ENCODE results near the gene FER.

The FER gene

DNA sequence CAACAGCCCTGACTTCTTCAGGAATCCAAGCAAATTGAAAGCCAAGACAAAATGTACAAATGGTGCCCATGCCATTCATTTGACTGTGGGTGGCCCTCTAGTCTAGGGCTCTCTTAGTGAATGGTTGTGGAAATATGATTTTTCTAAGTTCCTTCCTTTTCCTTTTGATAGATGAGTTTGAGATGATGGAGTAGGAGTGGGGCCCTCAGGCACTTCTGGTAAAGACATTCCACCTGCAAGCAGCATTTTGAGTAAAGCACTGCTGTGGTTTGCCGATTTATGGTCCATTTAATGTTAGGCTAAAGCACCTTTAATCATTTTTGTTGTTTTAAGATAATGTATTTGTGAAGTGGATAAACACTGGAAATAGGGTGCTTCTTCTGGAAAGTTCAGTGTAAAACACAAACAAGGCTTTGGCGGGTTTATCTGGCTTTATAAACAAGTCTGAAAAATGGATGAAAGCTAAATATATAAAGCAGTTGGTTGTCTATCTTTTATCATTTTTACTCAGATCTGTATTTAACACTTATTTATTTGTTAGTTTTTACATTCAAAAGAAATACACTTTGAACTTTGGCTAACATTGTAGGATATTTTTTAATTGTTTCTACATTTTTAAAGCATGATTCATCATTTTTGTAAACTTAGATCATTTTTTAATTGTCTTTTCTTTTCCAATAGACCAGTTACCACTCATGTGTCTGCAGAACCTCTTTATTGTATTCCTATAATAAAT is 448.6 kb downstream of the FER start:
- DNase-seq = no peak

DNA sequence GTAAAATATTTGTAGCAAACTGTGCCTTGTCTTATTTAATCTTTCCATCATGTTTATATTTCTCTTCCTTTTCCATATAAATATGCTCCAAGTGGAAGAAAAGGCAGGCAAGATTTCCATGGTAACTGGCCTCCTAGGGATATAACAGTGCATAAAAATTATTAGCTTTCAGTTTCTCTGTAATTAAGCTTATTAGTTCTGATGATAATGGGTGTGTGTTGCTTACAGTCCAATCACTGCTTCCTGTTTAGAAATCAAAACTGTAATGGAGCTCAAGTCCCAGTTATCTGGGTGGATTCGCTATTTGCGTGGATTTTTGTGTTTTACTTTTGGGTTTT is 449.1 kb downstream of the FER start:
- no peak for DNase-seq

DNA sequence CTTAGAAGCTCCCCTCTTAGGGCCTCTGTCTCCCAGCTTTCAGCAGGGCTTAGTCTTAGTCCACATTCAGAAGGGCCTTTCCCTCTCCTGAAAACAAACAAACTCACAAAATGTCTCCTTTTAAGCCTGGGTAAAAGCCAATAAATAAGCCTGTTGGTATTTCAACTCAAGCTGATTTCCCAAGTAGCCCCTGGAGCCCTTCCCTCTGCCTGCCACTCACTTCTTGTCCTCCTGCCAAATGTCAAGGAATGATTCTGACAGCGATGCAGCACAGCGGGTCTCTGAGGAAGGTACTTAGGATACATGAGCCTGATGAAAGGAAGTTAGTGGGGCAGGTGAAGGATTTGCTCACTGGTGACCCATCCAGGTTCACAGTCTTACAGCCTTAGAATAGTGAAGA is 451.6 kb downstream of the FER start:
- no peak for DNase-seq

DNA sequence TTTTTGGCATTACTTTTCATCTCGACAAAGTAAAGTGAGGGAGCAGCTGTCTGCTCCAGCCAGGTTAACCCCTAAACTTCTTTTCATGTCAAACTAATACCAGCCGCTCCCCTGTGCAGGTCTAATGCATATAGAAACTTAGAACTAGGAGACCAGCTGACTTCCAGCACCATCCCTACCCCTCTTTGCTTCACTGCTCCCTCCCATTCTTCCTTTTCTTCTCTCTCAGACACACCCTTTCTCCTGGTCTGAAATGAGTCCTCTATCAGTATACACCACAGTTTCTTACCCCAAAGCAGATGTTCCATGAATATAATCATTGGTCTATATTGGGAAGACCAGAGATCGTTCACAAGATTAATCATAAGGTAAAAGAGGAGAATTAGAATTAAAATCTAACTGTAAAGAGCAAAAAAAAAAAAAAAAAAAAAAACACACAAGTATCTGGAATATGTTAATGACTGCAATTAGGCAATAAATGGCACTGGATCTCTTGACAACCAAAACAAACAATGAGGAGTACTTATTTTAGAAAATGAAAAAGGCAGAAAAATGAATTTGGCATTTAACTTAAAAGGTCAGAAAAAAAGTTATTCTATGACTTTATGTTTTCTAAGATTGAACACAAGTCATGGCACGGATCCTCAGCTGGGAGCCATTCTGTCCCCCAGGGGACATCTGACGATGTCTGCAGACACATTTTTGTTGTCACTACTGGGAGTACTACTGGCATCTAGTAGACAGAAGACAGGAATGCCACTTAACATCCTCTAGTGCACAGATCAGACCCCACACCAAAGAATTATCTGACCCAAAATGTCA is 452.3 kb downstream of the FER start:
- no peak for DNase-seq

DNA sequence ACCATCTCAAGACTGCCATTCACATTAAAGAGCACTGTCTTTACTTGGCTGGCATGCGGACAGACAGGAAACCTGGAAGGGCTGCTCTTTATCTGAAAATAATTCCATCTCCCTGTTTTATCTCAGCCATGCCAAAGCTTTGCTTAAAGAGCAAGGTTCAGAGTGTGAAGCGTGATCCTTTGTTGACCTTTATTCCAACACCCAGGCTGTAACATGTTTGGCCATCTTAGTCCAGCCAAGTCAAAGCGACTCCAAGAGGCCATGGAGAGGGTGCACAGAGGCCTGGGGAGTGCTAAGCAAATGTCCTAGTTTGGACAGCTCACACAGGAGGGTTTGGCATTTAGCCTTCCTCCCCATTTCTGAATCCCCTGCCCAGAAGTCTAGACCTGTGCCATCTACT is 467.3 kb downstream of the FER start:
- DNase-seq = no peak

DNA sequence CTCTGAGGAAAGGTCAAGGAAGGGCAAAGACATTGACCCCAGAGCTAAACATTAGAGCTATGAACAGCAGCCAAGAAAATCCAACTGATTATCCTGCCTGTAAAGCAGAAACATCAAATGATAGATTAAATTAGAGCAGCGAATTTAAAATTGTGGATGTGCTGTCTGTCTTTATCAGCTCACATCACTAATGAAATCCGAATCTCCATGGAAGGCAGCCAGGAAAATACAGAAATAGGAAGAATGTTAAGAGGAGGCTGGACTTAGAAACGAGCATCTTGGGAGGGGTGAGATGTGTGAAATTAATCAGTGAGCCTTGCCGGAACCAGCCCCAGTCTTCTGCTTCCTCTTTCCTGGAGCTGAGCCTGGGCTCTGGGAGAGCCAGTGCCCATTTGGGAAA is 471.1 kb downstream of the FER start:
- no peak for DNase-seq

DNA sequence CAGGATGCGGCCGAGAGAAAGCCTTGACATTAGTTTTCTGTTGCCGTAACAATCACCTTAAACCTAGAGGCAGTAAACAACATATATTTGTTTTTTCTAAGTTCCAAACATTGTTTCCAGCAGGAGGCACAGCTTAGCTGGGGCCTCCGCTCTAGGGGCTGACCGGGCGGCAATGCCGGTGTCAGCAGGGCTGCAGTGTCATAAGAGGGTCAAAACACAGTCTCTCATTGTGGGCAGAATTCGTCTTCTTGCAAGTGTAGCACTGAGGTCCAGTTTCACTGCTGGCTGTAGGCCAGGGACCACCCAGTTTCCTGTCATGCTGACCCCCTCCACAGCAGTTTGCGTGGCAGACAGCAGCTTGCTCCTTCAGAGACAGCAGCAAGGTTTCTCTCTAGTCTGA is 475.8 kb downstream of the FER start:
- no peak for DNase-seq

DNA sequence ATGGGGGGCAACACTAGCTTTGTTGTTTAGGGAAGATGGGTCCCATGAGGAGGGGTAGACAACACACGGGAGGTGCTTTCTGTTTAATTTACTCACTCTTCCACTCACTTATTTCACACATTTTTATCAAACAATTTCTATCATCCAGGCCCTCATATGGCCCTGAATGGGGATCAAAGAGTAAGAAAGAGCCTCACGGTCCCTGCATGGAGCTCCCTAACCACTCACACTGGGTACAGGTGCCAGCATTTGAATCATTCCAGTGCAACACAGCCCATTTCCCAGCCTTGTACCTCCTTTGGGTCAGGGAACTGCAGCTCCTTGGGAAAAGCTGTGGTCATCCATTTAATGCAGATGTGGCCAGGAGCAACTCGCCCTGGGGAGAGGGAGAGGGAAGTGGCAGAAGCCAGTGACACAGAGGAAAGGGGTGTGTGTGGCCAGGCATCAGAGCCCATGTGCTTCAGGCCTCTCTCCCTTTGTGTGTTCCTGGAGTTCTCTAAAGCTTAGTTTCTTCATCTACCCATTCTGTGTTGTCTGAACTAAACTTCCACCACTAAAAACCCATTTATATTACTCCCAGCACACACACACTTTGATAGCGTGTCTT is 476.7 kb downstream of the FER start:
- DNase-seq = no peak

DNA sequence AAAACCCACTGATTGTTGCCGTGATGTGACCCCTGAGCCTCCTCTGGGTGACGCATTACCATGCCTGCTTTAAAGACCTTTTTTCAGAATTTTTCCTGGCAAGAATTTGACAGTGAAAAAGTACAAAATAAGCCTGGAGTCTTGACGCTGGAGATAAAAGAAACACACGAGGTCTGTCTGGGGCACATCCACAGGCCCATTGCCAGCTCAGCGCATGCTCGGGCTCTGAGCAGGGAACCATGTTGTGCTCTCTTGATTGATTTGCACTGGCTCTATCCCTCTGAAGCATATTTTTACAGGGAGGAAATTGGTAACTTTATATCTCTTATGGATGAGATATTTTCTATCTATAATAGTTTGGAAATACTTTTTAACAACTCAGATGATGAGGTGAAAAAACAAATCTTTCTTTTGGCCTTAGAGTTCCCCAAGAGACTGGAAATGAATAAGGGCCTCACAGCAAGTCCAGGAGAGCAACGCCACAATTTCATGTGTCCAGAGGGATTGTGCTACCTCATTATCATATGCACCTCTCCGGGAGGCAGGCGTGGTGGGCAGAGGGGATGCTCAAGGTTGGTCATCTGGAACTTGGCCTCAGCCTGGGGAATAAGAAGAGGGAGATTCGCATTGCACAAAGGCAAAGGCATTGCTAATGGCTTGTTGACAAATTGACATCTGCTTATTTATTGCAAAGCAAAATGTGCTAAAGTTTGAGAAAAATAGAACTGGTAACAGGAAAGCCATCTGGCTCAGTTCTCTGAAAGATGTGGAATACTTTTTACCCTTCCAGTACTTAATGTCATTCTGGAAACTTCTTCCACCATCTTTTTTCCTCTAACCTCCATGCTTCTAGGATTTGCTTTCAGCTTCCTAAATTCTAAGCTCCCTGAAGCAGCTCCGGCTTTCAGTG is 478.3 kb downstream of the FER start:
- no peak for DNase-seq

DNA sequence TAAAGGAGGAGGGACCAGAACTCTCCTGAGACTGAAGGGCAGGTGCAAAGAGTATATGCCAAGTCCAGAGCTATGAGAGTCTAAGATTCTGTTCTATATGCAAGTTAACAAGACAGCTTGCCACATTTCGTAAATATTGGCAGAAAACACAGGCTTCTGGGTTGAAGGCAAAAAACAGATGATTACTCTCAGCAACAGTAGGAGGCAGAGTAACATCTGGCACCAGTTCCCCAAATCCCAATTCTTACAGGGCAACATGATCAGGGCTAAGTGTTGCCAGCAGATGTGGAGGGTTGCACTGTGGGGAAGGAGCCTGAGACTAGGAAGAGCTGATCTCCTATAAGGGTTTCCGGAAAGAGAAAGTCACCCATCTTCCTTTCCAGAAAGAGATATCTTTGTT is 482.7 kb downstream of the FER start:
- DNase-seq = no peak

DNA sequence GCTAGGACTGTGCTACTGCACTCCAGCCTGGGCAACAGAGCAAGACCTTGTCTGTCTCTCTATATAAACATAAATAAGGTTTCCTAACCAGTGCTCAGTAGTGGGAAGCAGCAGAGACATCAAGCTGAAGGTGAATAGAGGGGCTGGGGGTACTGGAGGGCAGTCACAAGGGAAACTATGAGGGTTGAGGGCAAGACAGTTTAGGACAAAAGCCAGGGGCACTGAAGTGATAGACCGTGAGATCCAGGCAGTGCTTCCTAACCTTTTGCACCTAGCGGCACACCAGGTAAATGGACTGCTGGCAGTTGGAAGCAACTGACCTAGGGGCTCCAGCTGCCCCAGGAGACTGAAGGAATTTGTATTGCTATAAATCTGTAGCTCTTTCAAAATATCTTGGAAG is 483.6 kb downstream of the FER start:
- no peak for DNase-seq

DNA sequence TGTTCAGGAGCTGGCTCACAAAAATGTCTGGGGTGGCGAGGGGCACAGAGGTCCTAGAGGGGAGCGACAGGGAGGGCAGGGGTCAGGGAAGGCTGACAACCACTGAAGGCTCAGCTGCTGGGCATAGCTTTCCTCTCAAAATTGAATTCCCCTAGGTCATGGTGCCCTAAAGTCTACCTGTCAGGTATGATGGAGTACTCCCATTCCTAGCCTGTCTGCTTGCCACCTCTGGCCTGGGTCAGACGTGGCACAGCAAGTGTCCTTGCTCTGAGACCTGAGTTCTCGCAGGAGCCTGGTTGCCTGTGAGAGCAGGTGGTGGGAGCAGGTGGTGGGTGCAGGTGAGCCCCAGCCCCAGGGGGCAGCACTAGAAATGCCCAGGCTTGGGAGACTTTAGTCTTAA is 486.7 kb downstream of the FER start:
- no peak for DNase-seq

DNA sequence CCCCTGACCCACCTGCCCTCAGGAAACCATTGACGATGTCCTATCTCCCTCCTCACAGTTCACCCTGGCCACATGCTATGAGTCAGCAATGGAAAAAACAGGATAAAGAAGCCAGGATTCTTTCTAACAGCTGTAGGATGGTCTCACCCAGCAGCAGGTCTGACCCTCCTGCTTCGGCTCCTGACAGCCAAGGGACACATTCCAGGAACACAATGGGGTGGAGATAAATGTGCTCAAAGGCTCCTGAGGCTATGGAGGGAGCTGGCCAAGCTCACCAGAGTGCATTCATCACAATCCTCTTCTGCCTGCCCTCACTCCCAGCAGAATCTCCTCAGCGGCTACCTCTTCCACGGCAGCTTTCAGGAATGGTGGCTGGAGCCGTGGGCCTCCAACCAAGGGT is 491.8 kb downstream of the FER start:
- DNase-seq = no peak

DNA sequence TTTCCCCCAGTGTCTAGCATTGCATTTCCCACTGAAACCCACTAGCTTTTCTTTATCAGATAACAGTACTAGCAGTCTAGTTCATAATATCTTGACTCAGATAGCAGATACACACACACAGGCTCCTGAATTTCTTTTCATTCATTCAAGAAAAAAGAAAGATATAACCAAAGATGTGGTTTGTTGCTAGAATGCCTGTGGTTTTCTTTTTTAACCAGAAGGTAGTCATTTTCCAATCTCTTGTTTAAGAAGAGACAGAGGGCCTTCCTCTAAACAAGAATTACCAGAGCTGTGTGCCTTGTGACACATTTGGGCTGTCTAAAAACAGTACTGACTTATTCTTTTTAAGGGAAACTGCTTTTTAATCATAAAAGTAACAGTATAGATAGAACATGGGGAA is 494.8 kb downstream of the FER start:
- no peak for DNase-seq

DNA sequence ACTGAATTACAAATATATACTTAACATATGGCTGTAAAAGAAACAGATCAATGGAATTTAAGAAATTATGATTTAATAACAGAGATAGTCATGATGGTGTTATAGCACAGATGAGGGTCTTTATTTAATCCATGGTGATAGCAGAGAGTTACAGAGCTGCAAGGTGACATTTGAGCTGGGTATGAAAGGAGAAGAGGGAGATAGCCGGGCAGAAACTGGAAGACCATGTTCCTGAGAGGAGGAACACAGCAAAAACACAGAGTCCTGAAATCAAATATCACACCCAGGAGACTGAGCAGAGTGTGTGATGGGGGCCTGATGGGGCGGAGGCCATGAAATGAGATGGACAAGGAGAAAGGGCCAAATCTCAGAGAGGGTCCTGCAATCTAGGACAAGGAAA is 498.7 kb downstream of the FER start:
- no peak for DNase-seq

All from 8988T (cell line).